ENCODE measurements around the gene GNG13. TPM values are rescaled to one million over a fixed set of nuclear protein-coding genes. Genes with fewer than 3 reads are reported as not detected.

Gene GNG13
- total RNA-seq, 1 experiment from 2014 or later = 0.17 TPM

GRCh38 chr16:798666-799065 lies 1.9 kb downstream of the GNG13 start:
- in situ Hi-C loops (cut with HindIII; ENCODE audit: low sequenced_read_pairs) = no loop called here
- DNase-seq (ENCODE audit: low spot score) = no peak

- in situ Hi-C loops (cut with HindIII; ENCODE audit: low sequenced_read_pairs) = no loop called here
- no peak for DNase-seq (ENCODE audit: low spot score)
Measured at GRCh38 chr16:797686-798085, 2.8 kb downstream of the GNG13 start.

GRCh38 chr16:797120-797420 lies 3.5 kb downstream of the GNG13 start:
- in situ Hi-C loops (cut with HindIII; ENCODE audit: low sequenced_read_pairs) = no loop called here
- DNase-seq (ENCODE audit: low spot score) = no peak

GRCh38 chr16:796296-797119 lies 4.0 kb downstream of the GNG13 start:
- in situ Hi-C loops (cut with HindIII; ENCODE audit: low sequenced_read_pairs) = no loop called here
- no peak for DNase-seq (ENCODE audit: low spot score)

GRCh38 chr16:795580-796229 lies 4.8 kb downstream of the GNG13 start:
- DNase-seq (ENCODE audit: low spot score) = no peak
- in situ Hi-C loops (cut with HindIII; ENCODE audit: low sequenced_read_pairs) = no loop called here

GRCh38 chr16:794853-795466 lies 5.6 kb downstream of the GNG13 start:
- in situ Hi-C loops (cut with HindIII; ENCODE audit: low sequenced_read_pairs) = no loop called here

GRCh38 chr16:794091-794822 lies 6.3 kb downstream of the GNG13 start:
- no peak for DNase-seq (ENCODE audit: low spot score)
- in situ Hi-C loops (cut with HindIII; ENCODE audit: low sequenced_read_pairs) = no loop called here

More at GRCh38 chr16:794853-795466, 5.6 kb downstream of the GNG13 start:
- DNase-seq (ENCODE audit: low spot score) = no peak

- in situ Hi-C loops (cut with HindIII; ENCODE audit: low sequenced_read_pairs) = no loop called here
- no peak for DNase-seq (ENCODE audit: low spot score)
Measured at GRCh38 chr16:793414-793813, 7.1 kb downstream of the GNG13 start.

- in situ Hi-C loops (cut with HindIII; ENCODE audit: low sequenced_read_pairs) = no loop called here
- DNase-seq (ENCODE audit: low spot score) = no peak
Measured at GRCh38 chr16:792221-792995, 8.1 kb downstream of the GNG13 start.

GRCh38 chr16:791131-791530 lies 9.4 kb downstream of the GNG13 start:
- in situ Hi-C loops (cut with HindIII; ENCODE audit: low sequenced_read_pairs) = no loop called here
- no peak for DNase-seq (ENCODE audit: low spot score)

GRCh38 chr16:790086-790485 lies 10.4 kb downstream of the GNG13 start:
- DNase-seq (ENCODE audit: low spot score) = no peak
- in situ Hi-C loops (cut with HindIII; ENCODE audit: low sequenced_read_pairs) = no loop called here

GRCh38 chr16:789191-789850 lies 11.2 kb downstream of the GNG13 start:
- in situ Hi-C loops (cut with HindIII; ENCODE audit: low sequenced_read_pairs) = no loop called here
- no peak for DNase-seq (ENCODE audit: low spot score)

- DNase-seq (ENCODE audit: low spot score) = peak; percentile 89
- in situ Hi-C loops (cut with HindIII; ENCODE audit: low sequenced_read_pairs) = no loop called here
Measured at GRCh38 chr16:788399-789126, 12.0 kb downstream of the GNG13 start, which contains the start of gene CHTF18. Gene CHTF18 (plus strand): TSS chr16:788620. CDS start chr16:788685, 65 bp downstream.

GRCh38 chr16:787978-788398 lies 12.5 kb downstream of the GNG13 start, which contains the start of gene RPUSD1:
Gene RPUSD1 (minus strand): TSS chr16:788381. CDS start chr16:787737, 644 bp downstream.
- DNase-seq (ENCODE audit: low spot score) = no peak
- in situ Hi-C loops (cut with HindIII; ENCODE audit: low sequenced_read_pairs) = no loop called here

- in situ Hi-C loops (cut with HindIII; ENCODE audit: low sequenced_read_pairs) = no loop called here
- DNase-seq (ENCODE audit: low spot score) = no peak
Measured at GRCh38 chr16:787321-787966, 13.1 kb downstream of the GNG13 start.

- DNase-seq (ENCODE audit: low spot score) = peak; percentile 44
- in situ Hi-C loops (cut with HindIII; ENCODE audit: low sequenced_read_pairs) = no loop called here
Measured at GRCh38 chr16:785563-786535, 14.7 kb downstream of the GNG13 start.
